ENCODE measurements around the gene COX14. TPM values are rescaled to one million over a fixed set of nuclear protein-coding genes. Genes with fewer than 3 reads are reported as not detected.
A peak's percentile ranks its signal among the peaks of the same experiment; 100 is the strongest.
"Not testable (repeated sequence)": the region's sequence is repeated elsewhere in the genome, so short reads cannot be mapped to it uniquely, and the experiment has no call there.

The COX14 gene
- total RNA-seq, 8 experiments from 2014 or later: 33.3 to 101 (median 44.0) TPM

GRCh38 chr12:50117057-50117622, 5.1 kb downstream of the COX14 start:
- Histone ChIP-seq H3K4me1 (replicated peaks in 1 of 2) (peaks cover 8% of the 10 kb centered on the region in 2 donors), H3K27ac (no peak overlapping the region), H3K4me3 (no peak overlapping the region)
- in situ Hi-C loops (cut with MboI; ENCODE audit: low pct_unique_long_range_greater_than_20kb in 2 of 9, low sequenced_read_pairs in 9 of 9, unreplicated experiment in 9 of 9): no loop called here
- ATAC-seq (replicated peaks in 6 of 8): no peak
- 75 to 100% (median 85%) methylated on average over 1 to 5 of the region's 6 CpGs; no CpG with 5 or more reads in 4 of the 10 experiments for WGBS, 10 experiments

- in situ Hi-C loops (cut with MboI; ENCODE audit: low pct_unique_long_range_greater_than_20kb in 2 of 9, low sequenced_read_pairs in 9 of 9, unreplicated experiment in 9 of 9): no loop called here
- Histone ChIP-seq H3K27ac (no peak overlapping the region), H3K4me3 (no peak overlapping the region)
Measured at GRCh38 chr12:50119387-50119786, 7.4 kb downstream of the COX14 start.

GRCh38 chr12:50120521-50120920, 8.5 kb downstream of the COX14 start:
- Histone ChIP-seq H3K27ac (no peak overlapping the region), H3K4me1 (replicated peaks in 1 of 2) (no peaks in the 10 kb centered on the region), H3K4me3 (no peak overlapping the region)
- ATAC-seq (replicated peaks in 6 of 8): no peak
- in situ Hi-C loops (cut with MboI; ENCODE audit: low pct_unique_long_range_greater_than_20kb in 2 of 9, low sequenced_read_pairs in 9 of 9, unreplicated experiment in 9 of 9): no loop called here
- WGBS, 10 experiments: 82 to 100% (median 94%) methylated on average over 2 to 3 of the region's 3 CpGs; no CpG with 5 or more reads in 3 of the 10 experiments

More at GRCh38 chr12:50119387-50119786, 7.4 kb downstream of the COX14 start:
- WGBS, 10 experiments: 93 to 100% (median 100%) methylated on average over 1 to 2 of the region's 2 CpGs; no CpG with 5 or more reads in 6 of the 10 experiments
- no peak for ATAC-seq (replicated peaks in 6 of 8)
- no peaks in the 10 kb centered on the region for H3K4me1 ChIP-seq (replicated peaks in 1 of 2)

GRCh38 chr12:50120953-50121352, 8.9 kb downstream of the COX14 start:
- no peak for ATAC-seq (replicated peaks in 6 of 8)
- in situ Hi-C loops (cut with MboI; ENCODE audit: low pct_unique_long_range_greater_than_20kb in 2 of 9, low sequenced_read_pairs in 9 of 9, unreplicated experiment in 9 of 9): no loop called here
- Histone ChIP-seq H3K27ac (no peak overlapping the region), H3K4me1 (replicated peaks in 1 of 2) (no peaks in the 10 kb centered on the region), H3K4me3 (no peak overlapping the region)
- WGBS, 10 experiments: 82 to 100% (median 97%) methylated on average over 2 to 3 of the region's 3 CpGs; no CpG with 5 or more reads in 4 of the 10 experiments

- Histone ChIP-seq H3K27ac (no peak overlapping the region), H3K4me1 (replicated peaks in 1 of 2) (no peaks in the 10 kb centered on the region), H3K4me3 (no peak overlapping the region)
- in situ Hi-C loops (cut with MboI; ENCODE audit: low pct_unique_long_range_greater_than_20kb in 2 of 9, low sequenced_read_pairs in 9 of 9, unreplicated experiment in 9 of 9): no loop called here
- WGBS, 10 experiments: 86 to 100% (median 100%) methylated on average over 1 to 5 of the region's 5 CpGs
- no peak for ATAC-seq (replicated peaks in 6 of 8)
Measured at GRCh38 chr12:50121641-50122040, 9.6 kb downstream of the COX14 start.

- WGBS, 10 experiments: 88 to 100% (median 100%) methylated on average over 1 to 2 of the region's 2 CpGs; no CpG with 5 or more reads in 4 of the 10 experiments
- Histone ChIP-seq H3K4me3 (no peak overlapping the region), H3K27ac (no peak overlapping the region), H3K4me1 (replicated peaks in 1 of 2) (no peaks in the 10 kb centered on the region)
- in situ Hi-C loops (cut with MboI; ENCODE audit: low pct_unique_long_range_greater_than_20kb in 2 of 9, low sequenced_read_pairs in 9 of 9, unreplicated experiment in 9 of 9): no loop called here
- ATAC-seq (replicated peaks in 6 of 8): peak in 3 of 8 experiments; percentile 39 to 56 (median 43)
Measured at GRCh38 chr12:50123203-50123602, 11.2 kb downstream of the COX14 start.

GRCh38 chr12:50127546-50127945, 15.5 kb downstream of the COX14 start:
- Histone ChIP-seq H3K4me1 (replicated peaks in 1 of 2) (no peaks in the 10 kb centered on the region), H3K27ac (no peak overlapping the region), H3K4me3 (no peak overlapping the region)
- in situ Hi-C loops (cut with MboI; ENCODE audit: low pct_unique_long_range_greater_than_20kb in 2 of 9, low sequenced_read_pairs in 9 of 9, unreplicated experiment in 9 of 9): no loop called here
- WGBS, 10 experiments: 57 to 100% (median 86%) methylated on average over 1 to 2 of the region's 2 CpGs; no CpG with 5 or more reads in 1 of the 10 experiments
- ATAC-seq (replicated peaks in 6 of 8): no peak

- 40 to 100% (median 96%) methylated on average over 2 to 4 of the region's 4 CpGs; no CpG with 5 or more reads in 3 of the 10 experiments for WGBS, 10 experiments
- H3K27ac ChIP-seq: no peak overlapping the region
Measured at GRCh38 chr12:50129290-50129689, 17.3 kb downstream of the COX14 start.

GRCh38 chr12:50132505-50133135, 20.6 kb downstream of the COX14 start:
- 42 to 100% (median 78%) methylated on average over 1 to 2 of the region's 2 CpGs; no CpG with 5 or more reads in 2 of the 10 experiments for WGBS, 10 experiments
- H3K4me3 ChIP-seq: no peak overlapping the region
- no peak overlapping the region for H3K27ac ChIP-seq
- in situ Hi-C loops (cut with MboI; ENCODE audit: low pct_unique_long_range_greater_than_20kb in 2 of 9, low sequenced_read_pairs in 9 of 9, unreplicated experiment in 9 of 9): no loop called here
- H3K4me1 ChIP-seq (replicated peaks in 1 of 2): no peaks in the 10 kb centered on the region
- ATAC-seq (replicated peaks in 6 of 8): peak in 2 of 8 experiments; percentile 12 to 22

More at GRCh38 chr12:50129290-50129689, 17.3 kb downstream of the COX14 start:
- in situ Hi-C loops (cut with MboI; ENCODE audit: low pct_unique_long_range_greater_than_20kb in 2 of 9, low sequenced_read_pairs in 9 of 9, unreplicated experiment in 9 of 9): no loop called here
- Histone ChIP-seq H3K4me3 (no peak overlapping the region), H3K4me1 (replicated peaks in 1 of 2) (no peaks in the 10 kb centered on the region)
- ATAC-seq (replicated peaks in 6 of 8): no peak

- Histone ChIP-seq H3K4me3 (no peak overlapping the region), H3K27ac (no peak overlapping the region), H3K4me1 (replicated peaks in 1 of 2) (no peaks in the 10 kb centered on the region)
- no peak for ATAC-seq (replicated peaks in 6 of 8)
- 80 to 98% (median 93%) methylated on average over 1 to 7 of the region's 8 CpGs; no CpG with 5 or more reads in 2 of the 10 experiments for WGBS, 10 experiments
- in situ Hi-C loops (cut with MboI; ENCODE audit: low pct_unique_long_range_greater_than_20kb in 2 of 9, low sequenced_read_pairs in 9 of 9, unreplicated experiment in 9 of 9): no loop called here
Measured at GRCh38 chr12:50142993-50143392, 31.0 kb downstream of the COX14 start.

- 60 to 100% (median 89%) methylated on average over 1 to 2 of the region's 2 CpGs; no CpG with 5 or more reads in 1 of the 10 experiments for WGBS, 10 experiments
- ATAC-seq (replicated peaks in 6 of 8): no peak
- H3K27ac ChIP-seq: no peak overlapping the region
- H3K4me1 ChIP-seq (replicated peaks in 1 of 2): no peaks in the 10 kb centered on the region
- H3K4me3 ChIP-seq: no peak overlapping the region
- in situ Hi-C loops (cut with MboI; ENCODE audit: low pct_unique_long_range_greater_than_20kb in 2 of 9, low sequenced_read_pairs in 9 of 9, unreplicated experiment in 9 of 9): no loop called here
Measured at GRCh38 chr12:50145439-50145838, 33.4 kb downstream of the COX14 start.

GRCh38 chr12:50147281-50147680, 35.2 kb downstream of the COX14 start:
- H3K4me1 ChIP-seq (replicated peaks in 1 of 2): no peaks in the 10 kb centered on the region
- H3K4me3 ChIP-seq: no peak overlapping the region
- 86 to 100% (median 100%) methylated on average over 1 to 4 of the region's 4 CpGs; no CpG with 5 or more reads in 2 of the 10 experiments for WGBS, 10 experiments
- no peak for ATAC-seq (replicated peaks in 6 of 8)
- in situ Hi-C loops (cut with MboI; ENCODE audit: low pct_unique_long_range_greater_than_20kb in 2 of 9, low sequenced_read_pairs in 9 of 9, unreplicated experiment in 9 of 9): no loop called here
- no peak overlapping the region for H3K27ac ChIP-seq

- H3K4me3 ChIP-seq; H3K4me1 ChIP-seq (replicated peaks in 1 of 2); ATAC-seq (replicated peaks in 6 of 8); in situ Hi-C loops (cut with MboI; ENCODE audit: low pct_unique_long_range_greater_than_20kb in 2 of 9, low sequenced_read_pairs in 9 of 9, unreplicated experiment in 9 of 9); H3K27ac ChIP-seq: not testable (repeated sequence)
- 77 to 100% (median 96%) methylated on average over 1 to 5 of the region's 6 CpGs; no CpG with 5 or more reads in 3 of the 10 experiments for WGBS, 10 experiments
Measured at GRCh38 chr12:50148011-50148410, 36.0 kb downstream of the COX14 start.

All from motor neuron (in vitro differentiated cells).